H7 (cell line): ENCODE measurements around the gene DMD. TPM values are rescaled to one million over a fixed set of nuclear protein-coding genes. Genes with fewer than 3 reads are reported as not detected.
A peak's percentile ranks its signal among the peaks of the same experiment; 100 is the strongest.
"Not testable (repeated sequence)": the region's sequence is repeated elsewhere in the genome, so short reads cannot be mapped to it uniquely, and the experiment has no call there.

Experiments
- DNase-seq: peaks from one replicate; pipeline ENCODE4 v3.0.0; 2012
- H3K27me3 ChIP-seq: 2 replicates; pipeline ENCODE4 v1.6.0; 2011; ENCODE audit warnings: mild to moderate bottlenecking, low read length; ENCODE audit not compliant: control insufficient read depth, insufficient read depth
- H3K36me3 ChIP-seq: replicated peaks from 2 replicates; pipeline ENCODE4 v1.5.1; 2011; ENCODE audit warnings: low read length; ENCODE audit not compliant: control insufficient read depth, insufficient read depth
- H3K4me3 ChIP-seq: 2 replicates; pipeline ENCODE4 v1.5.1; 2011; ENCODE audit warnings: low read depth, mild to moderate bottlenecking, control low read depth, low read length, moderate library complexity; ENCODE audit not compliant: insufficient read depth
- total RNA-seq: library from RNA; depleted of rRNA; stranded (reverse); fragments of >200 nt; shearing (Covaris generic); gene quantifications from 2 replicates; pipeline ENCODE4 v1.2.3, GENCODE V29; 2014

DMD gene
- total RNA-seq, 1 experiment from 2014 or later: 17.1 TPM

- Histone ChIP-seq H3K4me3 (no peak overlapping the region), H3K36me3 (no peaks in the 10 kb centered on the region), H3K27me3 (no peaks in the 10 kb centered on the region)
- no peak for DNase-seq
These were observed 81.7 kb downstream of the DMD start for GRCh38 chrX:33129607-33130006.

- Histone ChIP-seq H3K4me3 (no peak overlapping the region), H3K36me3 (no peaks in the 10 kb centered on the region), H3K27me3 (no peaks in the 10 kb centered on the region)
- no peak for DNase-seq
These were observed 83.1 kb downstream of the DMD start for GRCh38 chrX:33128048-33128805.

DNA sequence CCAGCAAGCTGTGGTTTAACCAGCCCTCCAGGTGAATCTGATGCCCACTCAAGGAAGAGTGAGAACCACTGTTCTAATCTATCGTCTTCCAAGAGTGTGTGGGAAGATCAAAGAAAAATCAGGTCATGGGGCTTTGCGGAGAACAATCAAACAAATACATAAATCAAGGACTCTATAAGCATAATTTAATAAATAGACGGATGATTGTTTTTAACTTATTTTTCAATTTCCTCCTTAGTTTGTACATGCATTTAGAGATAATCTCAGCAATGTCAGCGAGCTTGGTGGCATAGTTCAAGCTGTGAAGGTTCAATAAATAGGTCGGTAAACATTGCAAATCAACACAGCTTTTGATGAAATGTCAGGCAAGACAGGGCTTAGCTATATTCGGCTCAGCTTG, 84.9 kb downstream of the DMD start:
- no peaks in the 10 kb centered on the region for H3K36me3 ChIP-seq
- no peak for DNase-seq
- no peaks in the 10 kb centered on the region for H3K27me3 ChIP-seq
- no peak overlapping the region for H3K4me3 ChIP-seq

- H3K36me3 ChIP-seq: no peaks in the 10 kb centered on the region
- no peak for DNase-seq
- H3K4me3 ChIP-seq: no peak overlapping the region
- no peaks in the 10 kb centered on the region for H3K27me3 ChIP-seq
These were observed 101.5 kb downstream of the DMD start for GRCh38 chrX:33109858-33110257.

GRCh38 chrX:33106737-33107136, 104.6 kb downstream of the DMD start:
- Histone ChIP-seq H3K27me3 (no peaks in the 10 kb centered on the region), H3K4me3 (no peak overlapping the region), H3K36me3 (no peaks in the 10 kb centered on the region)
- no peak for DNase-seq

DNA sequence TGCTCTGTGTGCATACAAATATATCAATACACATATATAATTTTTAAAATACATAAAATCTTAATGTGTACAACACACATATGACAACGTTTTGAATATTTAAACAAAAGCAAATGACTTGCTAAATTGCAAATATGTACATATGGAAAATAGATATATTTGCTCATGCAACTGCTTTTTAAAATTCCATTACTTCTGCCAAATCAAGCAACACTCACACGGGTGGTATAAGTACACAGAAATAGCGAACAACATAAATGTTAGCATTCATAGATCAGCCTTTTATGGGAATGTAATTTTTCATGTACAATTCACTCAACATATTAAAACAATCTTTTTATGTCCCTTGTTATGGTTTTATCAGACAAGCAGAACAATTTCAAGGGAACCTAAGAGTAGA, 116.3 kb downstream of the DMD start:
- Histone ChIP-seq H3K27me3 (no peaks in the 10 kb centered on the region), H3K4me3 (no peak overlapping the region), H3K36me3 (no peaks in the 10 kb centered on the region)
- DNase-seq: no peak

DNA sequence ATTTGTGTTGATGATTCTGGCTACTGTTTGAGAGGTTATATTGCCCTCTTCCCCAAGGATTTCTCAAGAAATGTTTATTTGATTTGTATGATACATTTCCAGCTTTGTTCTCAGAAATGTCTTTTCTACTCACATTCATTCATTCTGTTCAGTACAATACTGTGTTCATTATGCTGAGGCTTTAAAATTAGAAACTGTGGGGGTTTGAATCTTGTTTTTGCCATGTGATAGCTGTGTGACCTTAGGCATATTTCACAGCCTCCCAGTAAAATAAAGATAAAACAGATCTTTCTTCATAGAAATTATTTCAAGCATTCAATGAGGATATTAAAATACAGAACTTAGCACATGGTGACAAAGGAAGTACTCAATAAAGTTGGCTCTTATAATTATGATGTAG, 123.9 kb downstream of the DMD start:
- DNase-seq: no peak
- H3K4me3 ChIP-seq: no peak overlapping the region
- no peaks in the 10 kb centered on the region for H3K27me3 ChIP-seq
- no peaks in the 10 kb centered on the region for H3K36me3 ChIP-seq

GRCh38 chrX:33086886-33087285, 124.5 kb downstream of the DMD start:
- H3K36me3 ChIP-seq: no peaks in the 10 kb centered on the region

DNA sequence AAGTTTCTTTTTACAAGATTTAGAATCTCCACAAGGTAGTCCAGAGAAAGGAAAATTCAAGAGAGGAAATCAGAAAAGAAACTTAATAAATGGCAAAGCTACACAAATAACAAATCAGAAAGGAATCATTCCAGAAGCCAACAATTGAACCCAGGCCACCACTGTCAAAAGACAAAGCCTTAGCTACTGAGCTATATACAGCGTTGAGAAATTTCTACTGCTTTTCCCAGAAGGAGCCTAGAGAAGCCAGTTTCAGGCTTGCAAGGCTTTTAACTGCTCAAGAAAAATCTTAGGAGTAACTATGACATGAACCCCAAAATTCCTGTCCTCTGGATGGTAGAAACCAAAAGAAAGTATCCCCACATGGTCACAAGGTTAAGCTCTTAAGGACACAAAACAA, 129.0 kb downstream of the DMD start:
- Histone ChIP-seq H3K4me3 (peak overlapping the region; percentile 4; the same call in 1 of the 2 replicates), H3K27me3 (no peaks in the 10 kb centered on the region), H3K36me3 (no peaks in the 10 kb centered on the region)
- no peak for DNase-seq

More at GRCh38 chrX:33086886-33087285, 124.5 kb downstream of the DMD start:
- H3K4me3 ChIP-seq: no peak overlapping the region
- DNase-seq: peak; percentile 7
- H3K27me3 ChIP-seq: no peaks in the 10 kb centered on the region

GRCh38 chrX:33078273-33078672, 133.1 kb downstream of the DMD start:
- Histone ChIP-seq H3K4me3 (no peak overlapping the region), H3K36me3 (no peaks in the 10 kb centered on the region), H3K27me3 (no peaks in the 10 kb centered on the region)
- no peak for DNase-seq

DNA sequence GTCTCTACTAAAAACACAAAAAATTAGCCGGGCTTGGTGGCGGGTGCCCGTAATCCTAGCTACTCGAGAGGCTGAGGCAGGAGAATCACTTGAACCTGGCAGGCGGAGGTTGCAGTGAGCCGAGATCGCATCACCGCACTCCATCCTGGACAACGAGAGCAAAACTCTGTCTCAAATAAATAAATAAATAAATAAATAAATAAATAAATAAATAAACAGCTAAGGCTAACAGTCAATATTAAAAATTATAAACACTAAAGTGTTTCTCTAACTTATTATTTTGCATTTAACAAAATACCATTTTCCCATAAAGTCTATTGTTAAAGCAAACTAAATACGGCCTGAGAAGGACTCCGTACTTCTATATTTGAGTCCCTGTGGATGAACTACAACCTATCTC, 137.7 kb downstream of the DMD start:
- H3K36me3 ChIP-seq, H3K27me3 ChIP-seq, DNase-seq, H3K4me3 ChIP-seq: not testable (repeated sequence)

- no peak for DNase-seq
- H3K4me3 ChIP-seq: no peak overlapping the region
- no peaks in the 10 kb centered on the region for H3K36me3 ChIP-seq
- no peaks in the 10 kb centered on the region for H3K27me3 ChIP-seq
These were observed 145.9 kb downstream of the DMD start for GRCh38 chrX:33065415-33065814.

DNA sequence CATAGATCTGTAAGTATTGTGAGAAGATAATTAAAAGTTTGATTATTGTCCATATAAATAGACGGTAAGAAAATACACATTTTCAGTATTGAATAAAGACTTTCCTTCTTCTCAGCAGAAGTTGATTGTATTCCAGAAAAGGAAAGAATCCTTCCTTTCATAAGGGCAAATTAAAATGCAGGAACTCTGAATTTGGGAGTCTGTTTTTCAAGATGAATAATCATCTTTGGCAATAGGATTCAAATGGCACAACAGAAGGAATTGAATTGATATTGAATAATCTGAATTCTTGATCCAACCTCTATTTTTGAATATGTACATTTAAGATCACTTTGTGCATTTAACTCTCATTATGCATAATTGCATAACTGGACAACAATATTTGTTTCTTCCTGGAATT, 149.3 kb downstream of the DMD start:
- Histone ChIP-seq H3K27me3 (no peaks in the 10 kb centered on the region), H3K4me3 (no peak overlapping the region), H3K36me3 (no peaks in the 10 kb centered on the region)
- no peak for DNase-seq

DNA sequence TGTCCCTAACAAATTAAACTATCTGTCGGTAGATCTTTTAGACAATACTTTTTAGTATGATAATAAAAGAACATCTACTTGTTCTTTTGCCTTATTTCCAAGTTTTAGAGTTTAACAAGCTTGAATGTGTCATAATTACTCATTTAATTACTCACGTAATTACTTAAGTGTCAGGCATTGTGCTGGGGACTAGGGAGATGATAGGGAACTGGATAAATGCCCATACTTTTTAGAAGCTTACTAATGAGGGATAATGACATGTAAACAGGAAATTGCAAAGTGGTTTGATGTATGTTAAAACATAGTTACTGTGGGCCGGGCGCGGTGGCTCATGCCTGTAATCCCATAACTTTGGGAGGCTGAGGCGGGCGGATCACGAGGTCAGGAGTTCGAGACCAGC, 158.3 kb downstream of the DMD start:
- no peak for DNase-seq
- H3K4me3 ChIP-seq: no peak overlapping the region
- H3K27me3 ChIP-seq: no peaks in the 10 kb centered on the region
- H3K36me3 ChIP-seq: no peaks in the 10 kb centered on the region

- no peak for DNase-seq
- H3K4me3 ChIP-seq: no peak overlapping the region
These were observed 165.5 kb downstream of the DMD start for GRCh38 chrX:33045882-33046281.

DNA sequence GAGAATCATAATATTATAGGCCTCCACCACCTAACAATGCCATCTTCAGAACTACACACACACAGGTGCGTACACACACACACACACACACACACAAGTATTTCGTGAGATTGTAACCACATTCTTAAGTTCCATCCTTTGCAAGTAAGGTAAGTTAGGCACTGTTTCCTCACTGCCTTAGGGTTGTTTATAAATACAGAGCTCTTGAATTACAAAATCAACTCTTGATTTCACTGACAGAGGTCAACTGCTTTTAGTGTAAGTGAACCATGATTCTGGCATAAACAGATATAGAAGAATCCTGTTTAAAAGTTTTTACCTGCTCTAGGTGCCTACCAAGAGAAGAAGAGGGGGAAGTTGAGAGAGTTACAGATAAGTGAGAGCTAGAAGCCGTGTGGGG, 166.1 kb downstream of the DMD start:
- Histone ChIP-seq H3K36me3 (no peaks in the 10 kb centered on the region), H3K27me3 (no peaks in the 10 kb centered on the region), H3K4me3 (no peak overlapping the region)
- DNase-seq: no peak

More at GRCh38 chrX:33045882-33046281, 165.5 kb downstream of the DMD start:
- Histone ChIP-seq H3K36me3 (no peaks in the 10 kb centered on the region), H3K27me3 (no peaks in the 10 kb centered on the region)
